A549 (cell line): ENCODE measurements around the gene KCNG2.

Source experiments
- BCL3 ChIP-seq: fragments of >200 bp; sonication (Bioruptor Twin); formaldehyde crosslinking; IDR thresholded peaks from 3 replicates; pipeline ENCODE4 v1.6.1; 2016
- CEBPB ChIP-seq, 2 experiments: fragments of >200 bp in 1 of 2; sonication (Bioruptor Twin) in 1 of 2; formaldehyde crosslinking in 1 of 2; IDR thresholded peaks; 2 replicates each; pipeline ENCODE4 v1.6.1; 2012 to 2016
- CHD2 ChIP-seq: fragments of 150-350 bp; IDR thresholded peaks from 2 replicates; pipeline ENCODE4 v1.6.1; 2014; ENCODE audit warnings: low read length; ENCODE audit not compliant: partially characterized antibody
- CTCF ChIP-seq: fragments of >200 bp; sonication (Bioruptor Twin); formaldehyde crosslinking; IDR thresholded peaks from 3 replicates; pipeline ENCODE4 v1.5.1; 2016
- EP300 ChIP-seq, 2 experiments: fragments of >200 bp; sonication (Bioruptor Twin); formaldehyde crosslinking; IDR thresholded peaks; 2 replicates in 1 of 2; 3 replicates in 1 of 2; pipeline ENCODE4 v1.6.1; 2016 to 2017
- HMGXB4 ChIP-seq: fragments of 250-450 bp; sonication (Bioruptor Pico); IDR thresholded peaks from 2 replicates; pipeline ENCODE4 v1.5.0; 2021; ENCODE audit warnings: mild to moderate bottlenecking, moderate library complexity, borderline replicate concordance
- MAX ChIP-seq: IDR thresholded peaks from 2 replicates; pipeline ENCODE4 v1.6.1; 2012
- MAZ ChIP-seq: fragments of 150-350 bp; IDR thresholded peaks from 2 replicates; pipeline ENCODE4 v1.6.1; 2014; ENCODE audit warnings: antibody characterized with exemption, low read depth, low read length, borderline replicate concordance
- POLR2A ChIP-seq: IDR thresholded peaks from 2 replicates; pipeline ENCODE4 v1.6.1; 2012; ENCODE audit warnings: mild to moderate bottlenecking, low read length
- RCOR1 ChIP-seq: fragments of 150-350 bp; IDR thresholded peaks from 2 replicates; pipeline ENCODE4 v1.6.1; 2014; ENCODE audit warnings: antibody characterized with exemption, low read length, low read depth
- REST ChIP-seq: fragments of 200-600 bp; sonication (generic); IDR thresholded peaks from 2 replicates; pipeline ENCODE4 v1.6.1; 2016; ENCODE audit warnings: antibody characterized with exemption, mild to moderate bottlenecking, moderate library complexity
- RFX5 ChIP-seq: fragments of 450-650 bp; IDR thresholded peaks from 2 replicates; pipeline ENCODE4 v1.7.1; 2014; ENCODE audit warnings: antibody characterized with exemption, mild to moderate bottlenecking, moderate library complexity
- TP53 ChIP-seq: fragments of 250-450 bp; sonication (Bioruptor Pico); IDR thresholded peaks from 2 replicates; pipeline ENCODE4 v1.5.0; 2021; ENCODE audit warnings: mild to moderate bottlenecking, moderate library complexity

- TF ChIP-seq CHD2 (no peak), RCOR1 (no peak), MAZ (no peak), CTCF (no peak), EP300 (IDR thresholded peaks at IDR 0.05) (no peak), HMGXB4 (CRISPR knock-in tag) (no peak), POLR2A (no peak), MAX (no peak), BCL3 (no peak), TP53 (CRISPR knock-in tag) (no peak), RFX5 (no peak), REST (no peak), CEBPB (IDR thresholded peaks at IDR 0.05) (no peak)
These were observed 11.9 kb downstream of the KCNG2 start for GRCh38 chr18:79809482-79810192.
